Spleen (tissue), 7 donors: ENCODE data around the gene PYGB.

Experiments
- CTCF ChIP-seq, 11 experiments: fragments of 200-600 bp in 7 of 11; fragments of 450-650 bp in 4 of 11; sonication (generic) in 4 of 11; IDR thresholded peaks in 8 of 11; conservative IDR thresholded peaks in 3 of 11; 1 replicate in 7 of 11; 2 replicates in 4 of 11; pipeline versions ENCODE4 v1.4.0 to v1.8.0; 2016 to 2021; ENCODE audit warnings: antibody characterized with exemption in 11 of 11, inconsistent platforms in 4 of 11, mild to moderate bottlenecking in 1 of 11
- POLR2A ChIP-seq, 3 donors: fragments of 450-650 bp; IDR thresholded peaks; one replicate each; pipeline ENCODE4 v1.5.1; 2017; ENCODE audit warnings: antibody characterized with exemption in 3 of 3, mild to moderate bottlenecking in 1 of 3
- POLR2AphosphoS5 ChIP-seq, 3 donors: sonication (generic); formaldehyde crosslinking; IDR thresholded peaks; one replicate each; pipeline ENCODE4 v1.5.1; 2017; ENCODE audit warnings: antibody characterized with exemption in 3 of 3
- donor health status: DM: no; HTN: no; CAD: no; lungs with moderate emphysema.
- donor health status: DM: no; HTN: no; CAD: no.
- donor health status: DM: no; HTN: no; CAD: no.

- TF ChIP-seq CTCF (IDR thresholded peaks at IDR 0.05 in 8 of 11, conservative IDR thresholded peaks at IDR 0.05 in 3 of 11) = no peak
- TF ChIP-seq POLR2A (IDR thresholded peaks at IDR 0.05) = no peak
- TF ChIP-seq POLR2AphosphoS5 (IDR thresholded peaks at IDR 0.05) = no peak
Measured at GRCh38 chr20:25277941-25278521, 30.1 kb downstream of the PYGB start.
